ENCODE measurements around the gene NFATC2.

GRCh38 chr20:51396365-51396909 lies 146.1 kb downstream of the NFATC2 start:
- TF ChIP-seq CTCF (IDR thresholded peaks at IDR 0.05) (no peak), POLR2A (IDR thresholded peaks at IDR 0.05) (no peak)

Measured in uterus (tissue), 2 donors.